Trophoblast cell (in vitro differentiated cells and primary cell): ENCODE measurements around the gene STARD7.

ENCODE experiments used
- DNase-seq, 2 donors: peaks; one replicate each; pipeline ENCODE4 v3.0.0-alpha.2; 2016
- H2AFZ ChIP-seq: 2 replicates; pipeline ENCODE4 v1.6.1; 2013; ENCODE audit warnings: low read length, moderate library complexity, mild to moderate bottlenecking; ENCODE audit not compliant: insufficient read depth, poor library complexity
- H2AK5ac ChIP-seq: 2 replicates; pipeline ENCODE4 v1.6.1; 2013; ENCODE audit warnings: mild to moderate bottlenecking, low read length
- H2BK120ac ChIP-seq: 2 replicates; pipeline ENCODE4 v1.6.1; 2013; ENCODE audit warnings: low read length, mild to moderate bottlenecking, moderate library complexity; ENCODE audit not compliant: insufficient read depth, poor library complexity
- H2BK12ac ChIP-seq: 2 replicates; pipeline ENCODE4 v1.6.1; 2013; ENCODE audit warnings: mild to moderate bottlenecking, low read length, moderate library complexity
- H2BK5ac ChIP-seq: 2 replicates; pipeline ENCODE4 v1.6.1; 2013; ENCODE audit warnings: low read length, low read depth, moderate library complexity, mild to moderate bottlenecking; ENCODE audit not compliant: poor library complexity
- H3K14ac ChIP-seq: 2 replicates; pipeline ENCODE4 v1.6.1; 2013; ENCODE audit warnings: mild to moderate bottlenecking, low read length
- H3K18ac ChIP-seq: 2 replicates; pipeline ENCODE4 v1.6.1; 2013; ENCODE audit warnings: mild to moderate bottlenecking, low read length
- H3K23ac ChIP-seq: 2 replicates; pipeline ENCODE4 v1.6.1; 2013; ENCODE audit warnings: low read length
- H3K27ac ChIP-seq: 2 replicates; pipeline ENCODE4 v1.5.1; 2013; ENCODE audit warnings: low read depth, mild to moderate bottlenecking, inconsistent platforms, low read length, moderate library complexity
- H3K27me3 ChIP-seq: 2 replicates; pipeline ENCODE4 v1.6.1; 2013; ENCODE audit warnings: inconsistent platforms, mild to moderate bottlenecking, low read length, moderate library complexity; ENCODE audit not compliant: insufficient read depth
- H3K36me3 ChIP-seq, 2 experiments: 1 replicate in 1 of 2; 2 replicates in 1 of 2; pipeline ENCODE4 v1.6.1; 2013; ENCODE audit warnings: low read length in 2 of 2, mild to moderate bottlenecking in 2 of 2, moderate library complexity in 1 of 2; ENCODE audit not compliant: insufficient read depth in 2 of 2, control insufficient read depth in 1 of 2
- H3K4ac ChIP-seq: 2 replicates; pipeline ENCODE4 v1.6.1; 2013; ENCODE audit warnings: low read depth, mild to moderate bottlenecking, low read length, moderate library complexity
- H3K4me1 ChIP-seq, 2 experiments: 1 replicate in 1 of 2; 2 replicates in 1 of 2; pipeline ENCODE4 v1.6.1; 2013; ENCODE audit warnings: low read length in 2 of 2, mild to moderate bottlenecking in 2 of 2, moderate library complexity in 1 of 2; ENCODE audit not compliant: insufficient read depth in 2 of 2, control insufficient read depth in 1 of 2
- H3K4me2 ChIP-seq: 2 replicates; pipeline ENCODE4 v1.6.1; 2013; ENCODE audit warnings: inconsistent platforms, mild to moderate bottlenecking, low read length, moderate library complexity
- H3K4me3 ChIP-seq: 2 replicates; pipeline ENCODE4 v1.5.1; 2013; ENCODE audit warnings: mild to moderate bottlenecking, low read depth, low read length, inconsistent platforms
- H3K79me1 ChIP-seq: one replicate; pipeline ENCODE4 v1.6.1; 2013; ENCODE audit warnings: low read length
- H3K79me2 ChIP-seq: 2 replicates; pipeline ENCODE4 v1.6.1; 2013; ENCODE audit warnings: low read length, mild to moderate bottlenecking; ENCODE audit not compliant: control insufficient read depth, insufficient read depth, poor library complexity
- H3K9ac ChIP-seq: 2 replicates; pipeline ENCODE4 v1.6.1; 2013; ENCODE audit warnings: mild to moderate bottlenecking, low read length
- H3K9me3 ChIP-seq: 2 replicates; pipeline ENCODE4 v1.6.1; 2013; ENCODE audit warnings: low read depth, mild to moderate bottlenecking, control low read depth, inconsistent platforms, low read length; ENCODE audit not compliant: insufficient read depth
- H4K12ac ChIP-seq: 2 replicates; pipeline ENCODE4 v1.6.1; 2013; ENCODE audit warnings: low read depth, mild to moderate bottlenecking, low read length, moderate library complexity
- H4K8ac ChIP-seq: 2 replicates; pipeline ENCODE4 v1.6.1; 2013; ENCODE audit warnings: low read depth, mild to moderate bottlenecking, low read length, moderate library complexity
- H4K91ac ChIP-seq: one replicate; pipeline ENCODE4 v1.6.1; 2013; ENCODE audit warnings: low read depth, mild to moderate bottlenecking, low read length, moderate library complexity
- WGBS: extraction: QIAGEN DNeasy Blood & Tissue Kit; methylation state at CpG from one replicate; pipeline ENCODE4 v1.1.7; 2013; ENCODE audit warnings: missing lambda C conversion rate; ENCODE audit not compliant: insufficient read length, insufficient coverage; ENCODE audit errors: extremely low coverage; 5-methylcytosine and 5-hydroxymethylcytosine counted together

Gene STARD7

GRCh38 chr2:96139181-96139758, 69.4 kb downstream of the STARD7 start:
- Histone ChIP-seq H3K18ac (no peak overlapping the region), H4K12ac (no peak overlapping the region), H2BK12ac (no peak overlapping the region), H3K79me2 (no peaks in the 10 kb centered on the region), H3K9ac (no peak overlapping the region), H4K8ac (no peak overlapping the region), H2BK120ac (no peak overlapping the region), H3K27me3 (no peaks in the 10 kb centered on the region), H3K79me1 (no peaks in the 10 kb centered on the region), H3K14ac (no peak overlapping the region), H3K36me3 (peaks cover 0 to 2% of the 10 kb centered on the region in 2 experiments), H3K4me2 (no peak overlapping the region), H2BK5ac (no peak overlapping the region), H2AFZ (no peak overlapping the region), H3K27ac (no peak overlapping the region), H3K4me1 (peaks cover 6% of the 10 kb centered on the region in 2 experiments), H2AK5ac (no peak overlapping the region), H4K91ac (no peak overlapping the region), H3K23ac (no peak overlapping the region), H3K4ac (no peak overlapping the region), H3K9me3 (peaks cover 5% of the 10 kb centered on the region), H3K4me3 (no peak overlapping the region)
- no peak for DNase-seq
- WGBS = no CpG with 5 or more reads among the region's 7 CpGs

DNA sequence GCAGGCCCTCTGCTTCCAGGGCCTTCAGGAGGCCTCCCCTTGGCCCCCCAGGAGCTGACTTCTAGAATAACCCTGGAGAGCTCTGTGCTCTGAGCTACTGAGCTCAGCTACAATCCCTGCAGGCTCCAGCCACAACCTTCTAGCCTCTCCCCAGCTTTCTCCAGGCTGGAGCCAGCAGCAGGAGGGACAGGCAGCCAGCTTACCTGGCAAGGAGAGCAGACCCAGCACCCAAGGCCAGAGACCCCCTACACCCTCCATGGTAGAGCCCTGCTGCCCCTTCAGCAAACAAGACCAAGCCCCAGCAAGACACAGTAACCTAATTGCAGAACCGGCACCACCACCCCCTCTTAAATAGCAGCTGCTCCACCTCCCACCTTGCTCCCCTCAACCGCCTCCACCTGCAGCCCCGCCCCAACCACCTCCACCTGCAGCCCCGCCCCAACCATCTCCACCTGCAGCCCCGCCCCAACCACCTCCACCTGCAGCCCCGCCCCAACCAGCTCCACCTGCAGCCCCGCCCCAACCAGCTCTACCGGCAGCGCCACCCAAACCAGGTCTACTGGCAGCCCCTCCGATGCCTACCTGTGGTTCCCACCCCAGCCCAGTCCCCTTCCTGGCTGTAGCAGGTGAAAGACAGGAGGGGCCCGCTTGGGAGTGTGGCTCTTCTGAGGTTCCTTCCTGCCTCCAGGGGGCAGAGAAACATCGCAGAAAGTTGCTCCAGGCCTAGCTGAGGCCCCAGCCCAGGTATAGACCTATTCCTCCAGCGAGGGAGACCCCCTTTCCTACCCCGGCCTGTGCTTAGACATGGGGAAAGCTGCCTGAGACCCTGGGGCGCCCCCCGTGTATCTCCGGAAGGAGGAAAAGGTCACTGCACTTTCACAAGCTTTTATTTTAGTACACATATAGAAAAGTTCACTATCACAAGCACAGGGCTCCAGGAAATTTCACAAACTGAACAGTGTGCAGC, 70.2 kb downstream of the STARD7 start, which contains the start of gene ASTL:
ASTL (minus strand) TSS at position 324 of the 967 bp plus-strand sequence; CDS start at position 258, 66 bp downstream.
- WGBS = no CpG with 5 or more reads among the region's 17 CpGs
- Histone ChIP-seq H3K4me2 (no peak within 1 kb of the TSS), H3K18ac (no peak within 1 kb of the TSS), H3K79me1 (no peaks in the 10 kb centered on the region), H3K14ac (no peak within 1 kb of the TSS), H3K4me3 (no peak within 1 kb of the TSS), H3K4ac (no peak within 1 kb of the TSS), H2BK5ac (no peak within 1 kb of the TSS), H3K79me2 (no peaks in the 10 kb centered on the region), H3K9ac (no peak within 1 kb of the TSS), H4K8ac (no peak within 1 kb of the TSS), H2AFZ (no peak within 1 kb of the TSS), H3K27ac (no peak within 1 kb of the TSS), H3K9me3 (peaks cover 5% of the 10 kb centered on the region), H3K27me3 (no peaks in the 10 kb centered on the region), H3K4me1 (no peaks in the 10 kb centered on the region), H3K23ac (no peak within 1 kb of the TSS), H4K12ac (no peak within 1 kb of the TSS), H2AK5ac (no peak within 1 kb of the TSS), H4K91ac (no peak within 1 kb of the TSS), H2BK120ac (no peak within 1 kb of the TSS), H3K36me3 (peaks cover 0 to 2% of the 10 kb centered on the region in 2 experiments), H2BK12ac (no peak within 1 kb of the TSS)
- peak in 1 of 2 donors; percentile 56 for DNase-seq

GRCh38 chr2:96137321-96138178, 71.1 kb downstream of the STARD7 start:
- H2AK5ac ChIP-seq = no peak overlapping the region
- peaks cover 5% of the 10 kb centered on the region for H3K9me3 ChIP-seq
- no peak overlapping the region for H2BK5ac ChIP-seq
- no peak overlapping the region for H4K91ac ChIP-seq
- H3K9ac ChIP-seq = no peak overlapping the region
- no peak overlapping the region for H3K4me2 ChIP-seq
- H3K4me1 ChIP-seq = no peaks in the 10 kb centered on the region
- H3K4ac ChIP-seq = no peak overlapping the region
- no peak overlapping the region for H3K23ac ChIP-seq
- no peak overlapping the region for H2AFZ ChIP-seq
- no peak overlapping the region for H3K27ac ChIP-seq
- H3K18ac ChIP-seq = no peak overlapping the region
- H4K8ac ChIP-seq = no peak overlapping the region
- H3K14ac ChIP-seq = no peak overlapping the region
- H3K27me3 ChIP-seq = no peaks in the 10 kb centered on the region
- H3K36me3 ChIP-seq = no peaks in the 10 kb centered on the region
- no peak overlapping the region for H2BK120ac ChIP-seq
- no peak overlapping the region for H3K4me3 ChIP-seq
- no peak for DNase-seq
- H3K79me1 ChIP-seq = no peaks in the 10 kb centered on the region
- WGBS = no CpG with 5 or more reads among the region's 15 CpGs
- no peak overlapping the region for H4K12ac ChIP-seq
- no peak overlapping the region for H2BK12ac ChIP-seq
- no peaks in the 10 kb centered on the region for H3K79me2 ChIP-seq

GRCh38 chr2:96136129-96136720, 72.4 kb downstream of the STARD7 start:
- Histone ChIP-seq H3K79me1 (no peaks in the 10 kb centered on the region), H4K91ac (no peak overlapping the region), H4K8ac (no peak overlapping the region), H4K12ac (no peak overlapping the region), H3K36me3 (no peaks in the 10 kb centered on the region), H3K4ac (no peak overlapping the region), H2BK120ac (no peak overlapping the region), H3K4me3 (no peak overlapping the region), H3K9ac (no peak overlapping the region), H3K9me3 (peaks cover 5% of the 10 kb centered on the region), H3K23ac (no peak overlapping the region), H2AFZ (no peak overlapping the region), H2AK5ac (no peak overlapping the region), H3K27ac (no peak overlapping the region), H2BK12ac (no peak overlapping the region), H3K18ac (no peak overlapping the region), H2BK5ac (no peak overlapping the region), H3K14ac (no peak overlapping the region), H3K27me3 (no peaks in the 10 kb centered on the region), H3K4me2 (no peak overlapping the region), H3K4me1 (no peaks in the 10 kb centered on the region), H3K79me2 (no peaks in the 10 kb centered on the region)
- no CpG with 5 or more reads among the region's 8 CpGs for WGBS
- no peak for DNase-seq
